DOHH2 (cell line): ENCODE results near the gene KHDC1.

Experiments used
- EZH2phosphoT487 ChIP-seq: fragments of 200-600 bp; sonication (generic); IDR thresholded peaks from 2 replicates; pipeline ENCODE4 v1.6.1; 2017; ENCODE audit warnings: borderline replicate concordance, mild to moderate bottlenecking, antibody characterized with exemption, low read length, moderate library complexity, mixed read lengths
- TF ChIP-seq, protein P1 (sequence below): fragments of 200-600 bp; sonication (generic); IDR thresholded peaks from one replicate; pipeline ENCODE4 v1.5.1; 2014; ENCODE audit warnings: antibody characterized with exemption, mild to moderate bottlenecking, low read depth, low read length; ENCODE audit not compliant: poor library complexity, severe bottlenecking

DNA sequence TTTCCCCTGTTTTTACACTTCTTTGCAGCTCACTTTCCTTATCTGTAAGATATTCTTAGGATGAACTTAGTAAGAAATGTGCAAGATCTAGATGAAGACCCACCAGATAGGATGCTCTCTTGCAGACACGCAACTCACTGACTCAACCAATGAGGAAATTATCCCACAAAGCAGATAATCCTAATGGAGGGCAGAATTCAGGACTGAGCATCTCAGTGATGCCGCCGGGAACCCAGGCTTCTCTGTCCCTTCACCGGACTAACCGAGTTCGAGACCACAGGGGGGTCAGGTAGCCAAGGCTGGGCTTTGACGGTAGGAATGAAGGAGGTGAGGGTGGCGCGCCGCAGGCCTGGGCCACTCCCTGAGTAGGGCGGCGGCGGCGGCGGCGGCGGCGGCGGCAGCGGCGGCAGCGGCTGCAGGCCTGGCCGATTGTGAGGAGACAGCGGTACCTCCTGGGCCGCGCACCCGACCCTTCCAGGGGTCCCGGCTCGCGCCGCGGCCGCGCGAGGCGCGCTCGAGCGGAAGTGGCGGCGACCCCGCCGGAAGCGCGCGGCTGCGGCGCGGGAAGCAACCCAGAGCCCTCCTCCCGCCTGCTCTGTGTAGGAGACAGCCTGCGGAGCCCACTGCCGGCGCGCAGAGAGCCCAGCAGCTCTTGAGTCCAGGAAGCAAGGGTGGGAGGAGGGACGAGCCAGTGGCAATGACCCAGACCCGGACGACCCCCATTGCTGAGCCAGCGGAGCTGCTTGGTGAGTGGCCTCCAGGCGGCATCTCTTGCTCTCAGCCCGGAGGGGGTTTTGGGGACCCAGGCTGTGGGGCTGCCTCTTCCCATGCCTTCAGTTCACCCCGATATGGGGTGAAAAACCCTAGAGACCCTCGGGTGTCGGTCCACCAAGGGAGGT lies at the start of gene KHDC1:
- TF ChIP-seq, protein P1, sequence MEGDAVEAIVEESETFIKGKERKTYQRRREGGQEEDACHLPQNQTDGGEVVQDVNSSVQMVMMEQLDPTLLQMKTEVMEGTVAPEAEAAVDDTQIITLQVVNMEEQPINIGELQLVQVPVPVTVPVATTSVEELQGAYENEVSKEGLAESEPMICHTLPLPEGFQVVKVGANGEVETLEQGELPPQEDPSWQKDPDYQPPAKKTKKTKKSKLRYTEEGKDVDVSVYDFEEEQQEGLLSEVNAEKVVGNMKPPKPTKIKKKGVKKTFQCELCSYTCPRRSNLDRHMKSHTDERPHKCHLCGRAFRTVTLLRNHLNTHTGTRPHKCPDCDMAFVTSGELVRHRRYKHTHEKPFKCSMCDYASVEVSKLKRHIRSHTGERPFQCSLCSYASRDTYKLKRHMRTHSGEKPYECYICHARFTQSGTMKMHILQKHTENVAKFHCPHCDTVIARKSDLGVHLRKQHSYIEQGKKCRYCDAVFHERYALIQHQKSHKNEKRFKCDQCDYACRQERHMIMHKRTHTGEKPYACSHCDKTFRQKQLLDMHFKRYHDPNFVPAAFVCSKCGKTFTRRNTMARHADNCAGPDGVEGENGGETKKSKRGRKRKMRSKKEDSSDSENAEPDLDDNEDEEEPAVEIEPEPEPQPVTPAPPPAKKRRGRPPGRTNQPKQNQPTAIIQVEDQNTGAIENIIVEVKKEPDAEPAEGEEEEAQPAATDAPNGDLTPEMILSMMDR: no peak
- no peak for TF ChIP-seq EZH2phosphoT487
